ENCODE results near the gene HYDIN.

The HYDIN gene

GRCh38 chr16:70779361-70779760 lies 451.2 kb downstream of the HYDIN start:
- Mint-ChIP-seq H3K9me3 (no peaks in the 10 kb centered on the region), H3K36me3 (ENCODE audit: low read depth) (peaks cover 39% of the 10 kb centered on the region), H3K27ac (no peak overlapping the region), H3K4me1 (ENCODE audit: low read depth) (no peaks in the 10 kb centered on the region), H3K4me3 (no peak overlapping the region), H3K27me3 (ENCODE audit: low read depth) (no peaks in the 10 kb centered on the region)
- no peak for DNase-seq (ENCODE audit: low spot score)

- no peaks in the 10 kb centered on the region for H3K4me1 Mint-ChIP-seq (ENCODE audit: low read depth)
- H3K27me3 Mint-ChIP-seq (ENCODE audit: low read depth): no peaks in the 10 kb centered on the region
- DNase-seq (ENCODE audit: low spot score): no peak
- no peak overlapping the region for H3K27ac Mint-ChIP-seq
- H3K36me3 Mint-ChIP-seq (ENCODE audit: low read depth): peaks cover 39% of the 10 kb centered on the region
- H3K4me3 Mint-ChIP-seq: no peak overlapping the region
- no peaks in the 10 kb centered on the region for H3K9me3 Mint-ChIP-seq
Observed at GRCh38 chr16:70778901-70779309, 451.6 kb downstream of the HYDIN start.

- H3K27ac Mint-ChIP-seq: no peak overlapping the region
Observed at GRCh38 chr16:70777973-70778406, 452.5 kb downstream of the HYDIN start.

GRCh38 chr16:70777496-70777895 lies 453.0 kb downstream of the HYDIN start:
- no peaks in the 10 kb centered on the region for H3K9me3 Mint-ChIP-seq
- H3K27me3 Mint-ChIP-seq (ENCODE audit: low read depth): no peaks in the 10 kb centered on the region
- no peaks in the 10 kb centered on the region for H3K4me1 Mint-ChIP-seq (ENCODE audit: low read depth)
- no peak overlapping the region for H3K4me3 Mint-ChIP-seq
- peaks cover 34% of the 10 kb centered on the region for H3K36me3 Mint-ChIP-seq (ENCODE audit: low read depth)
- H3K27ac Mint-ChIP-seq: no peak overlapping the region
- no peak for DNase-seq (ENCODE audit: low spot score)

More at GRCh38 chr16:70777973-70778406, 452.5 kb downstream of the HYDIN start:
- Mint-ChIP-seq H3K4me1 (ENCODE audit: low read depth) (no peaks in the 10 kb centered on the region), H3K27me3 (ENCODE audit: low read depth) (no peaks in the 10 kb centered on the region), H3K9me3 (no peaks in the 10 kb centered on the region), H3K4me3 (no peak overlapping the region), H3K36me3 (ENCODE audit: low read depth) (peaks cover 35% of the 10 kb centered on the region)
- no peak for DNase-seq (ENCODE audit: low spot score)

- no peaks in the 10 kb centered on the region for H3K9me3 Mint-ChIP-seq
- H3K27ac Mint-ChIP-seq: no peak overlapping the region
- H3K27me3 Mint-ChIP-seq (ENCODE audit: low read depth): no peaks in the 10 kb centered on the region
- DNase-seq (ENCODE audit: low spot score): no peak
- H3K4me1 Mint-ChIP-seq (ENCODE audit: low read depth): no peaks in the 10 kb centered on the region
- peaks cover 20% of the 10 kb centered on the region for H3K36me3 Mint-ChIP-seq (ENCODE audit: low read depth)
- no peak overlapping the region for H3K4me3 Mint-ChIP-seq
Observed at GRCh38 chr16:70775399-70775798, 455.1 kb downstream of the HYDIN start.

- Mint-ChIP-seq H3K27me3 (ENCODE audit: low read depth) (no peaks in the 10 kb centered on the region), H3K4me1 (ENCODE audit: low read depth) (no peaks in the 10 kb centered on the region), H3K4me3 (no peak overlapping the region), H3K9me3 (no peaks in the 10 kb centered on the region), H3K36me3 (ENCODE audit: low read depth) (peaks cover 13% of the 10 kb centered on the region), H3K27ac (no peak overlapping the region)
- DNase-seq (ENCODE audit: low spot score): no peak
Observed at GRCh38 chr16:70774261-70774660, 456.3 kb downstream of the HYDIN start.

- Mint-ChIP-seq H3K27me3 (ENCODE audit: low read depth) (no peaks in the 10 kb centered on the region), H3K27ac (no peak overlapping the region), H3K4me3 (no peak overlapping the region), H3K9me3 (no peaks in the 10 kb centered on the region), H3K4me1 (ENCODE audit: low read depth) (no peaks in the 10 kb centered on the region), H3K36me3 (ENCODE audit: low read depth) (peaks cover 9% of the 10 kb centered on the region)
- DNase-seq (ENCODE audit: low spot score): no peak
Observed at GRCh38 chr16:70772493-70772892, 458.0 kb downstream of the HYDIN start.

- H3K4me1 Mint-ChIP-seq (ENCODE audit: low read depth): no peaks in the 10 kb centered on the region
- no peaks in the 10 kb centered on the region for H3K27me3 Mint-ChIP-seq (ENCODE audit: low read depth)
- no peaks in the 10 kb centered on the region for H3K9me3 Mint-ChIP-seq
- H3K4me3 Mint-ChIP-seq: no peak overlapping the region
- DNase-seq (ENCODE audit: low spot score): peak; percentile 45
- peaks cover 9% of the 10 kb centered on the region for H3K36me3 Mint-ChIP-seq (ENCODE audit: low read depth)
- no peak overlapping the region for H3K27ac Mint-ChIP-seq
Observed at GRCh38 chr16:70770626-70771552, 459.6 kb downstream of the HYDIN start.

- no peak overlapping the region for H3K27ac Mint-ChIP-seq
- no peak overlapping the region for H3K4me3 Mint-ChIP-seq
- no peaks in the 10 kb centered on the region for H3K9me3 Mint-ChIP-seq
- H3K36me3 Mint-ChIP-seq (ENCODE audit: low read depth): peaks cover 9% of the 10 kb centered on the region
- H3K27me3 Mint-ChIP-seq (ENCODE audit: low read depth): no peaks in the 10 kb centered on the region
- no peak for DNase-seq (ENCODE audit: low spot score)
- H3K4me1 Mint-ChIP-seq (ENCODE audit: low read depth): no peaks in the 10 kb centered on the region
Observed at GRCh38 chr16:70770291-70770625, 460.3 kb downstream of the HYDIN start.

GRCh38 chr16:70769761-70770160 lies 460.8 kb downstream of the HYDIN start:
- Mint-ChIP-seq H3K9me3 (no peaks in the 10 kb centered on the region), H3K27me3 (ENCODE audit: low read depth) (no peaks in the 10 kb centered on the region), H3K4me1 (ENCODE audit: low read depth) (no peaks in the 10 kb centered on the region), H3K36me3 (ENCODE audit: low read depth) (peaks cover 9% of the 10 kb centered on the region), H3K27ac (no peak overlapping the region), H3K4me3 (no peak overlapping the region)
- no peak for DNase-seq (ENCODE audit: low spot score)

- DNase-seq (ENCODE audit: low spot score): no peak
- Mint-ChIP-seq H3K27ac (no peak overlapping the region), H3K4me1 (ENCODE audit: low read depth) (no peaks in the 10 kb centered on the region), H3K4me3 (no peak overlapping the region), H3K27me3 (ENCODE audit: low read depth) (no peaks in the 10 kb centered on the region), H3K36me3 (ENCODE audit: low read depth) (peaks cover 9% of the 10 kb centered on the region), H3K9me3 (no peaks in the 10 kb centered on the region)
Observed at GRCh38 chr16:70769131-70769530, 461.4 kb downstream of the HYDIN start.

GRCh38 chr16:70768203-70768580 lies 462.3 kb downstream of the HYDIN start:
- no peak for DNase-seq (ENCODE audit: low spot score)
- H3K4me3 Mint-ChIP-seq: no peak overlapping the region
- H3K36me3 Mint-ChIP-seq (ENCODE audit: low read depth): peaks cover 9% of the 10 kb centered on the region
- no peaks in the 10 kb centered on the region for H3K27me3 Mint-ChIP-seq (ENCODE audit: low read depth)
- H3K27ac Mint-ChIP-seq: no peak overlapping the region
- no peaks in the 10 kb centered on the region for H3K4me1 Mint-ChIP-seq (ENCODE audit: low read depth)
- H3K9me3 Mint-ChIP-seq: no peaks in the 10 kb centered on the region

GRCh38 chr16:70767377-70768202 lies 462.9 kb downstream of the HYDIN start:
- Mint-ChIP-seq H3K4me1 (ENCODE audit: low read depth) (no peaks in the 10 kb centered on the region), H3K27ac (no peak overlapping the region), H3K9me3 (no peaks in the 10 kb centered on the region), H3K27me3 (ENCODE audit: low read depth) (no peaks in the 10 kb centered on the region), H3K36me3 (ENCODE audit: low read depth) (peaks cover 9% of the 10 kb centered on the region), H3K4me3 (no peak overlapping the region)
- no peak for DNase-seq (ENCODE audit: low spot score)

GRCh38 chr16:70766658-70767057 lies 463.9 kb downstream of the HYDIN start:
- peaks cover 8% of the 10 kb centered on the region for H3K36me3 Mint-ChIP-seq (ENCODE audit: low read depth)
- H3K4me1 Mint-ChIP-seq (ENCODE audit: low read depth): no peaks in the 10 kb centered on the region
- H3K4me3 Mint-ChIP-seq: no peak overlapping the region
- H3K9me3 Mint-ChIP-seq: no peaks in the 10 kb centered on the region
- DNase-seq (ENCODE audit: low spot score): no peak
- no peaks in the 10 kb centered on the region for H3K27me3 Mint-ChIP-seq (ENCODE audit: low read depth)
- H3K27ac Mint-ChIP-seq: no peak overlapping the region

All from T-helper 2 cell treated with Interferon-gamma antibody and Interleukin-4, amounts not matched to agents 5 μg/mL and 100 μg/mL, for 36 hours (primary cell).